Activated CD4-positive, alpha-beta T cell treated with anti-CD3 and anti-CD28 coated beads, Interleukin-2, Interleukin-6, amounts not matched to agents 100 ng/mL and 50 ng/mL, durations not matched to agents 16 hours and 8 hours (primary cell): ENCODE data around the gene NOS1AP.
"Not testable (repeated sequence)": the region's sequence is repeated elsewhere in the genome, so short reads cannot be mapped to it uniquely, and the experiment has no call there.

Source experiments
- DNase-seq: peaks from one replicate; pipeline ENCODE4 v3.0.0-alpha.2; 2020

NOS1AP gene

DNA sequence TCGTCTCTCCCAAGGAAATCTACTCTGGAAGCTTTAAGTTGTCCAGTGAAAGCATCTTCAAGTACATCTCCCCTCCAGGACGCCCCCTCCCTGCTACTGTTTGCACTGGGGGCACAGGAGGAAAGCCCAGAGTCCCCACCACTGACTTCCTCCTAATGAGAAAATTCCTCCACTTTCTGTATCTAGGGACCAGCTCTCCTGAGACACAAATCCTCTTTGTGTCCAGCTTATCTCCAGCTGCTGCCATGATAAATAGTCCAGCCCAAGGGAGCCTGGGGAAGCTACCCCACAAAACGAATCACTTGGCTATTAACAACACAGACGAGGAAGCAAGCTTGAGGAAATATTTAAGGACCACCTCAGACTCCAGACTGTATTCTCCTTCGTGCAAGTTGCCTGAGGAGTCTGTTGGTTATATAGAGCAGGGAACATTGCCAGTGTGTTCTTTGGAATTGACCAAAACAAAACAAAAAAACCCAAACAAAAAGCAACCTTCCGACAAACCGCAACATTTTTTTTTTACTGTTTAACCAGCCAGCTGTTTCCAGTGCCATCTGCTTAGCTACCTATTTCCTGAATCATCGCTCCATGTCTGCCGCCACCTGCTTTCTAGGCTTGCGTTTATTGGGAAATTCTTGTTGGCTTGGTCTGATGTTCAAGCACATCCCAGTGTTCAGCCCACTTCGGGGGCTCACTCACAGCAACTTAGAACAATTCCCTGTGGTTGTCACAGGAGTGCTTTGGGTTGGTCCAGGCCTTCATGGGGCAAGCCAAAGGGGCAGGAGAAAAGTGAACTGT, 319.7 kb downstream of the NOS1AP start:
- DNase-seq, result no peak

GRCh38 chr1:162389971-162390370, 320.5 kb downstream of the NOS1AP start:
- DNase-seq, result no peak

DNA sequence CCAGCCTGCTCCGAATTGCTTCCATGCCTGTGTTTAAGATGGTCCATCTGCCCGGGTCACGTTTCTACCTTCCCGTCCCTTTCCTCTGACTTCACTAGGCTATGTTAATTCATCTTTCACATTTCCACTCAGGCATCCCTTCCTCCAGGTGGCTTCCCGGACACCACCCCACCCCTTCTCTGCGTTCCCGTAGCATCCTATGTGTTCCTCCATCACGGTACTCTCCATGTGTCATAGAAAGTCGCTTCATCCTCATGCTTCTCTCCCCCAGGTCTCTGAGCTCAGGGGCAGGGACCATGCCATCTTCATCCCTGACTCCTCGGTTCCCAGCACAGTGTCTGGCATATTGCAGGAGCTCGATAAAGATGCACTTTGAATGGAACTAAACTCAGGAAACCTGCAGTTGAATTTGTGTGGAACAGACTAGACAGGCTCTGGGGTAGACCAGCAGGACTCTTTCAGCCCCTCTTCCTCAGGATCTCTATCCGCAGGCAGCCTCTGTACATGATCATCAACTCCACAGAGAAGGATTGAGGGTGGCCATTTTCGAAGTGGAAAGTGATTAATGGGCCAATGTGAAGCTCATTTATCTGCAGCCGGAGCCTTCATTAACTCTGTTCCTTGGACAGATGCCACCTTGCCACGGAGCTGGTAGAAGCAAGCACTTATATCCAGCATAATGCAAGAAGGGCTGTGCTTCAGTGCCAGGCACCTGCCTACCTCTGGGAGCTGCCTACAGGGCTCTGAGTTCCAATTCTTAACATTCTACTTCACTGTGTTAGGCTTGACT, 321.1 kb downstream of the NOS1AP start:
- no peak for DNase-seq

GRCh38 chr1:162391790-162392563, 322.5 kb downstream of the NOS1AP start:
- DNase-seq, result peak; percentile 30

DNA sequence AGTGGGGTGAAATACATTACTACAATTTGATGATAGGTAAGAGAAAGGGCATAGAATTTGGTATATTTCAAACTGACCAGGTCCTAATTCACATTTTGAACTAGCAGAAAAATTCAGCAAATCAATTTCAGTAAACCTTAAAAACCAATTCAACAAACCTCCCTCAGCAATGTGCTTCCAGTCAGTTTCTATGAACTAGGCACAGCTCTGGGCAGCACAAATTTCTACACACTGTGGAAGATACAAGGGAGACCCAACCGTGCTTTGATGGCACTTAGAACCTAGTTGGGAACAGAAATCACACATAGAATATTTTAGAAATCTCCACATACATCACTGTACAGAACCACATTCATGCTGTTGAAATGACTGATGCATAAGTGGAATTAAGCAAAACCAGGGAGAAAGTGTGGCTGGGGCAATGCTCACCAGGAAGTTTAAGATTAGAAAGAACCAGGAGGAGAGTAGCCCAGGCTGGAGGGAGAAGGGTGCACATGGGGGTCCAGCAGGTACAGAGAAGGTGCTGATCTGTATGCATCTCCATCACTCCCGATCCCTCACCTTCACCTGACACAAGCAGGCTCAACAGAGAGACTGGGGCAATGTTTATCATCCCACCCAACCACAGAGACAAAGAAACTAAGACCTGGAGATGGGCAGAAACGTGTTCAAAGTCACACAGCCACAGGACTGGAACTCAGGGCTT, 326.9 kb downstream of the NOS1AP start:
- no peak for DNase-seq

GRCh38 chr1:162397039-162397448, 327.6 kb downstream of the NOS1AP start:
- DNase-seq, result no peak

DNA sequence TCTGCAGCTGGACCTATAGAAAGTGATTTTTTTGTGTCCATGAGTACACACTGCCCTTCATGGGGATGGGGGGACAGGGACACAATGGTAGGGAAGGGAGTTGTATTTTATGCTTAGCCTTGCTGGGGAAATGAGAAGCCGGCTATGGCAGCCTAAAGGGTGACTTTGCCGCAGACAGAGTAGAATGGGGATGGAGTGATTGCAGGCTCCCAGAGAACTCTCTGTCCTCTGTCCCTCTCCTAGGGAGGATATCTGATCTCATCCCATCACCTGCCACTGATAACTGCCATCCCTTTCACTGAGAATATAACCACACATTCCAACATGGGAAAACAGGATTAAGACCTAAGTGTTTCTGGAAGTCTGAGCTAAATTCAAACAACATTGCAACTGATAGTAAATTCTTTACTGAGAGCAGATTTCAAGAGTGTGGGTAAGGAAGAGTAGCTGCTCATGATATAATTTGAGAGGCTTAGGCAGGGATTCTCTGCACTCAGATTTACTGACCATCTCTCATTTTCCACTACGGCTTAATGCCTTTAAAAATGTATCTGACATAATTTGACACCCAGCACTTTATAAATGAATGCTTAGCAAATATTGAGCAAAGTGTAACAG, 328.6 kb downstream of the NOS1AP start:
- DNase-seq, result no peak

DNA sequence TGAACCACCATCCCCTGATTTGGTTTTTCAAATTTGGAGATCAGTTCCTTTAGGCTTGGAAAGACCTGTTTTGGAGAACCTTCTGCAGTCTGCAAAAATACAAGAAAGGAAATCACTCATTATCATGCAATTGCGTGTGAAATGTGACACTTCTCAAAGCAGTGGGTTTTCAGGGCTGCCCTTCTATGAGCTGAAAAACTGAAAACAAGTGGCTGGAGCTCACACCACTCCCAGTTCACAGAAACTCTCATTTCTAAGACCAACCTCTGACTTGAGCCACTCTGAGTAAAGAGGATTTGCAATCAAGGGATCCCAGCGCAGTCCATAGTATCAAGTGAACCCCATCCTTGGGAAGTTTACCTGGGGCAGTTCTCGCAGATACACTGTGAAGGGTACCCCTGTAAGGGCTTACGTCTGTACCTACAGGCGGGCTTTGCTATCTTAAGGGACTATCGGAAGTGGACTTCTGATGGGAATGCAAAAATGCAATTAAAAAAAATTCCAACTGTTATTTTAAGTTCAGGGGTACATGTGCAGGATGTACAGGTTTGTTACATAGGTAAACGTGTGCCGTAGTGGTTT, 329.6 kb downstream of the NOS1AP start:
- no peak for DNase-seq

GRCh38 chr1:162400790-162401355, 331.4 kb downstream of the NOS1AP start:
- no peak for DNase-seq

- no peak for DNase-seq
Measured at GRCh38 chr1:162404550-162405160, 335.2 kb downstream of the NOS1AP start.

GRCh38 chr1:162405800-162406199, 336.3 kb downstream of the NOS1AP start:
- no peak for DNase-seq

DNA sequence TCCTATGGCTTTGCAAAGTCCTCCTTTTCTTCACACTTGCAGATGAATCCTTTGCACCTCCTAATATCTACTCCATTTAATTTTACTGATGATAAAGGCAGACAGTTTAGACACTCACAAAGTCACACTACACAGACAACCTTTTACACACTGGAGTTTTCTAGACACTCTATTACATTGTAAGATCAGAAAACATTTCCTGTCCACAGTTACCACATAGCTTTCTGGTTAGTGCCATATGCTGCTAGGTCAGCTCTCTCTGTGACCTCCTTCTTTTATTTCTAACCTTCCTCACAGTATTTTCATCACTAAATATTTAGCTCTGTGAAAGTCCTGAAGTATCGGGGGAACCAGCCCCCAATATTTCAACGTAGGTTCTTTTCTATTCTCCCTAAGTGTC, 337.3 kb downstream of the NOS1AP start:
- no peak for DNase-seq

GRCh38 chr1:162407539-162407938, 338.0 kb downstream of the NOS1AP start:
- DNase-seq, result no peak

DNA sequence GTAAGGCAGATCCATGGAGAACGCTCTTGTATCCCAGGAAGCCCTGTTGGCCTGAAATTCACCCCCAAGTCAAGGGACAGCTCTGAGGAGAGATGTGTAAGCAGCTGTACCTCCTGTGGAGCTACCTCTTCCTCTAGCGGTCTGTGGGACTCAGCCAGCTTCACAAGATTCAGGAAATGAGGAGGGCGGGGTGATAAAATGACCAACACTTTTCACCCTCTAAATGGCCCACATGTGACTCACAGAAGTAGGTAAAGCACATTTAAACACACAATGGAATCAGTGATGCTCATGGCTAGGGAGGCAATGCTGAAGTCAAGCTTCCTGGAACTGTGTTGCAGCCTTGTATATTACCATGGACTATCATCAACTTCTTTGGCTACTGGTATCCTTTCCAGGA, 342.5 kb downstream of the NOS1AP start, which contains the start of gene SH2D1B:
SH2D1B (minus strand) TSS at position 135 of the 400 bp plus-strand sequence; CDS start at position 15, 120 bp downstream.
- no peak for DNase-seq

DNA sequence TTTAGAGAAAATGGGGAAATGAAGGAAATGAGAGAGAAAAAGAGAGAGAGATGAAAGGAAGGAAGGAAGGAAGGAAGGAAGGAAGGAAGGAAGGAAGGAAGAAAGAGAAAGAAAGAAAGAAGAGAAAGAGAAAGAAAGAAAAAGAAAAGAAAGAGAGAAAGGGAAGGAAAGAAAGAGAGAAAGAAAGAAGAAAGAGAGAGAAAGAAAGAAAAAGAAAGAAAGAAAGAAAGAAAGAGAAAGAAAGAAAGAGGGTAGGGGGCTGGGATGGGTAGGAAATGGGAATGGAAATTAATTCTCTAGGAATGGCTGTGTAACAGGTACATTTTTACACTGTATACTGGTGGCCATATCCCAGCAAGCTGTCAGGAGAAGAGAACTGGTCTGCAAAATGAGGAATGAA, 346.7 kb downstream of the NOS1AP start:
- no peak for DNase-seq

- no peak for DNase-seq
Measured at GRCh38 chr1:162416909-162417308, 347.4 kb downstream of the NOS1AP start.

DNA sequence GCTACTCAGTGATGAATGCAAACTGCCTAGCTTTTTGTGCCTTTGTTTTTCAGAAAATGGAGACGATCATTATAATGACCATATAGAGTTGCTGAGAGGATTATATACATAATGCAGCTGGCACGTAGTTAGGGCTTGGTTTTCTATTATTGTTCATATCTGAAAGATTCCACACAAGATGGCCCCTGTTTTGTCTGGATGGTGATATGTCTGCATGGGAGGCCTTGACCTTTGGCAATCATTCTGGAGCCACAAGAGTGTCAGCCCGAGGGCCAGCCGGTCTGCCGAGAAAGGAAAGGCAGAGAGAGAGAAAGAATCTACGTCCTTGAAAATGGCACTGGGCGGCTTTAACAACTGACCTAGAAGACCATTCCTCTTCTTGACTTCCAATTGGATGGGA, 348.2 kb downstream of the NOS1AP start:
- no peak for DNase-seq

DNA sequence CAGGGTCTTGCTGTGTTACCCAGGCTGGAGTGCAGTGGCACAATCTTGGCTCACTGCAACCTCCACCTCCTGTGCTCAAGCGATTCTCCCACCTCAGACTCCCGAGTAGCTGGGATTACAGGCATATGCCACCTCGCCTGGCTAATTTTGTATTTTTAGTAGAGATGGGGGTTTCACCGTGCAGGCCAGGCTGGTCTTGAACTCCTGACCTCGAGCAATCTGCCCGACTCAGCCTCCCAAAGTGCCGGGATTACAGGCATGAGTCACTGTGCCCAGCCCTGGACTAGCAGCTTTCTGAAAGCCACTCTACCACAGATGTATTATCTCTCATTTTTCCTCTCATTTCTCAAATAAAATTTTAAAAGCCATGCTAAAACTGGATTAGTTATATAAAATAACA, 349.1 kb downstream of the NOS1AP start:
- not testable (repeated sequence) for DNase-seq

DNA sequence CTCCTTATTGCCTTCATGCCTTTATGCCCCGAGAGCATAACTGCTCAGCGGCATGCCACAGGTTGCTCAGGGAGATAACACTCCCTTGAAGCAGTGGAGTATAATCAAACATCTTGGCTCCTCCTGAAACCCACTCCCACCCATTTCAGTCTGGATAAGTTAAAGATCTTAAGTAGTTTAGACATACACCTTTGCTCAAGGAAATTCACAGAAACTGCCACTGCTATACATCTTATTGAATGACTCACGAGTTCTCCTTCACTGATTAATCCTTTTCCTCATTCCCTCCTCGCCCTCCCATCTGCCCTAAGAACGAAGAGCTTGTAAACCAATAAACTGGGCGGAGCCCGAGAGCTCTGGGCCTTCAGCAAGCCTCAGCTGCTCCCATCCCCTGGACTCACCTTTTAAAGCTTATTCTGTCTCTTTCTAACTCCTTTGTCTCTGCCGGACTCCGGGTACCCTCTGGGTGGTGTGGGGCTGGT, 350.0 kb downstream of the NOS1AP start:
- DNase-seq, result not testable (repeated sequence)
